Epithelial cell of esophagus (primary cell): ENCODE results near the gene NGRN.

ENCODE experiments used
- DNase-seq: peaks from one replicate; pipeline ENCODE4 v3.0.0; 2010; ENCODE audit warnings: low read depth
- H3K4me3 ChIP-seq: 2 replicates; pipeline ENCODE4 v1.5.1; 2011; ENCODE audit warnings: mild to moderate bottlenecking, low read length, control low read depth
- TF ChIP-seq, protein P1 (sequence below): IDR thresholded peaks from 2 replicates; pipeline ENCODE4 v1.5.1; 2011; ENCODE audit warnings: low read depth, mild to moderate bottlenecking, low read length, control low read depth, inconsistent platforms; ENCODE audit not compliant: insufficient read depth; ENCODE audit errors: missing control alignments

NGRN gene, protein sequence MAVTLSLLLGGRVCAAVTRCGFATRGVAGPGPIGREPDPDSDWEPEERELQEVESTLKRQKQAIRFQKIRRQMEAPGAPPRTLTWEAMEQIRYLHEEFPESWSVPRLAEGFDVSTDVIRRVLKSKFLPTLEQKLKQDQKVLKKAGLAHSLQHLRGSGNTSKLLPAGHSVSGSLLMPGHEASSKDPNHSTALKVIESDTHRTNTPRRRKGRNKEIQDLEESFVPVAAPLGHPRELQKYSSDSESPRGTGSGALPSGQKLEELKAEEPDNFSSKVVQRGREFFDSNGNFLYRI

DNA sequence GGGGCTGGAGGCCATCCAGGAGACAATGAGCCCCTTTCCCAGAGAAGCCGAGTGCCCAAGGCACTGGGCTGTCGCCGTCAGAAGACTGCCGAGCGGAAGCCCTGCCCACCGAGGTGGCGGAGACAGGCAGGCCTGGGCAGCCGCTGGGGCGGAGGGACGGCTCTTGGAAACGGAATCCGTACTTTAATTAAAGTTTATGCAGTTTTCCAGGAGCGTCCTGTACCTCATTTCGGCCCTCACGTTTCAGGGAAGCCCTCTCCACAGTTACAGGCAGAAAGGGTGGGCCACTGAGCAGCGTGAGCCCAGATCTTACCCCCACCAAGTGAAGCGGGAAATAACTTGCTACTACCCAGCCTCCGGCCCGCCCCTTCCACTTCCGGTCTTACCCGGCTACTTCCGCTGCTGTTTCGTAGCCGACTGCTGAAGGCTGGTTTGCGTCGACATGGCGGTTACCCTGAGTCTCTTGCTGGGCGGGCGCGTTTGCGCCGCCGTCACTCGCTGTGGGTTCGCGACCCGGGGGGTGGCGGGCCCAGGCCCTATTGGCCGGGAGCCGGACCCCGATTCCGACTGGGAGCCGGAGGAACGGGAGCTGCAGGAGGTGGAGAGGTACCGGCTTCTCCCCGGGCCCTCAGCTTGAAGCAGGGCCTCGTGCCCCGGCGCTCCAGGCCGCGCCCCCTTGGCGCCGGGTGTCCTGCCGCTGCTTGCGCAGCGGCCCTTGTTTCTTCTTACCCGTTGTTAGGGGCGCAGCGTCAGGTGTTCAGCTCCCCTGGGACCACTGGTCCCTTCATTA is at the start of gene NGRN:
Gene NGRN, plus strand, starts transcription at position 402 of the 790 bp plus-strand sequence. Its CDS starts 41 bp downstream, at position 443.
- peak; percentile 92 for DNase-seq
- TF ChIP-seq, protein P1, sequence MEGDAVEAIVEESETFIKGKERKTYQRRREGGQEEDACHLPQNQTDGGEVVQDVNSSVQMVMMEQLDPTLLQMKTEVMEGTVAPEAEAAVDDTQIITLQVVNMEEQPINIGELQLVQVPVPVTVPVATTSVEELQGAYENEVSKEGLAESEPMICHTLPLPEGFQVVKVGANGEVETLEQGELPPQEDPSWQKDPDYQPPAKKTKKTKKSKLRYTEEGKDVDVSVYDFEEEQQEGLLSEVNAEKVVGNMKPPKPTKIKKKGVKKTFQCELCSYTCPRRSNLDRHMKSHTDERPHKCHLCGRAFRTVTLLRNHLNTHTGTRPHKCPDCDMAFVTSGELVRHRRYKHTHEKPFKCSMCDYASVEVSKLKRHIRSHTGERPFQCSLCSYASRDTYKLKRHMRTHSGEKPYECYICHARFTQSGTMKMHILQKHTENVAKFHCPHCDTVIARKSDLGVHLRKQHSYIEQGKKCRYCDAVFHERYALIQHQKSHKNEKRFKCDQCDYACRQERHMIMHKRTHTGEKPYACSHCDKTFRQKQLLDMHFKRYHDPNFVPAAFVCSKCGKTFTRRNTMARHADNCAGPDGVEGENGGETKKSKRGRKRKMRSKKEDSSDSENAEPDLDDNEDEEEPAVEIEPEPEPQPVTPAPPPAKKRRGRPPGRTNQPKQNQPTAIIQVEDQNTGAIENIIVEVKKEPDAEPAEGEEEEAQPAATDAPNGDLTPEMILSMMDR, result no peak

DNA sequence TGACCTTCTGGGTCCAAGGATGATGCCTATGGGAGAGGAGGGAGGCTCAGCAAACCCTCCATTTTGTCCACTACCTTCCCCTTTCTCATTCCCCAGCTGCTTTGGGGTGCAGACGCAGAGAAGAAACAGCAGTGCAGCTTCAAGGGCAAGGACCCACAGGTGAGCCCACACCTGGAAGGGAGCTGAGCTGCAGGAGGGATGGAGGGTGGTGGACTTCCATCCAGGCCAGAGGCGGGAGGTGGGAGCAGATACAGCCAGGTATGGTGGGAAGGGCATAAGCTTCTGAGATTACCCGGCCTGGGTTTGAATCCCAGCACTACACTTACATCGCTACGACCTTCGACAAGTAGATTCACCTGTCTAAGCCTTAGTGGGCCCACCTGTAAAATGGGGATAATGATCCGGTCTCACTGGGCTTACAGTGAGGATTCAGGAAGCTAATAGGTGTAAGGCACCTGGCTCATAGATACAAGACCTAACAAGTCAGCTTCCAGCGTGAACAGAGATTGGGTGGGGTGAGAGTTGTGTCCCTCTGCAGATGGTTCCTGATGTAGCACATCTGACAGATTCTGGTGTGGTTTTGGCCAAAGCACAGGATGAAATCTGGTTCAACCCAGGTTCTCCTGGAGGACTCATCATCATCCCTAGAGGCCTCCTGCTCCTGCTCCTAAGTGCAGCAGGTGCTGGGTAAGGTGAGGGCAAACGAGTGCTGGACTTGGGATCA is 47.6 kb upstream of the NGRN start:
- no peak for DNase-seq
- no peak overlapping the region for H3K4me3 ChIP-seq
- TF ChIP-seq, protein P1, result no peak

More for the DNA sequence above, at the start of gene NGRN:
- peak within 1 kb of the TSS; percentile 90 for H3K4me3 ChIP-seq

DNA sequence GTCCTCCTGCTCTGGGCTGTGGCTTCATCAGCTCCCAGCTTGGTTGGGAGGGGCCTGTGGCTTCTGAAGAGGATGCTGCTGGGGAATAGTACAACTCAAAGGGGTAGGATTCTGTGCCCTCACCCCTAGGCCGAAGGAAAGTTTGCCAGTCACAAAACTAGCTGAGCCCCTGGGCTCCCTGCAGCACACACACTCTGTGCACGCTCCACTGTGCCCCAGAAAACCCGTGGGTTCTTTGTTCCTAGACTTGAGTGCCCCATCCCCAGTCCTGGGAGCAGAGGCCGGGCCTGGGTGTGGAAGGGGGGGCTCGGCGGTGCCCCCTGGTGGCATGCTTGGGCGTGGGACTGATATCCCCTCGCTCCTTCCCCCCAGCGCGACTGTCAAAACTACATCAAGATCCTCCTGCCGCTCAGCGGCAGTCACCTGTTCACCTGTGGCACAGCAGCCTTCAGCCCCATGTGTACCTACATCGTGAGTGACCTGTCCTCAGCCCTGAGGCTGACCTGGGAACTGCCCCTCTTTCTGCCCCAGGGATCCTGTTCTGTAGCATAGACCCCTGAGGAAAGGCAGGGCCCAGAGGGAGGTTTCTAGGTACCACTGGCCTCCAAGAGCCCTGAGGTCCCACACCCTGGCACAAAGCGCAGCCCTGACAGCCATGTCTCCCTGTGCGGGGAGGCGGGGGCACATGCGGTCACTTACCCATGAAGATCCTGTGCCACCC is 45.9 kb upstream of the NGRN start:
- no peak overlapping the region for H3K4me3 ChIP-seq
- DNase-seq, result no peak
- TF ChIP-seq, protein P1, result peak; percentile 48

DNA sequence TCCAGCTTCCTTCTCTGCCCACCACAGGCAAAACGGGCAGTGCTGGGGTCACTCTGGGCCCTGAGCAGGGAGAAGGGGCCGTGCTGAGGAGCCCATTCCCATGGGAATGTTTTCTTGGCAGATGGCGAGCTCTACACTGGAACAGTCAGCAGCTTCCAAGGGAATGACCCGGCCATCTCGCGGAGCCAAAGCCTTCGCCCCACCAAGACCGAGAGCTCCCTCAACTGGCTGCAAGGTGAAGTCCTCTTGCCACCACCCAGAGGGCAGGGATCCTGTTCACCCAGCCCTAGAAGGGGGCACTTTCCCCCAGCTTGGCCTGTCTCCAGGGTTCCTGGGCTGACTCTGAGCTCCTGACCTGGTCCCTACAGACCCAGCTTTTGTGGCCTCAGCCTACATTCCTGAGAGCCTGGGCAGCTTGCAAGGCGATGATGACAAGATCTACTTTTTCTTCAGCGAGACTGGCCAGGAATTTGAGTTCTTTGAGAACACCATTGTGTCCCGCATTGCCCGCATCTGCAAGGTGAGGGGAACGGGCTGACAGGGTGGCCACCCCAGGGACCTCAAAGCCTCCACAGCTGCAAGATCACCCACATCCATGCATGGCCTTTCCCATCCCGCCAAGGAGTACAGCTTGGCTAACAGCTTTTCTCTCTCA is 44.1 kb upstream of the NGRN start:
- TF ChIP-seq, protein P1, result peak; percentile 64
- peak; percentile 62 for DNase-seq

DNA sequence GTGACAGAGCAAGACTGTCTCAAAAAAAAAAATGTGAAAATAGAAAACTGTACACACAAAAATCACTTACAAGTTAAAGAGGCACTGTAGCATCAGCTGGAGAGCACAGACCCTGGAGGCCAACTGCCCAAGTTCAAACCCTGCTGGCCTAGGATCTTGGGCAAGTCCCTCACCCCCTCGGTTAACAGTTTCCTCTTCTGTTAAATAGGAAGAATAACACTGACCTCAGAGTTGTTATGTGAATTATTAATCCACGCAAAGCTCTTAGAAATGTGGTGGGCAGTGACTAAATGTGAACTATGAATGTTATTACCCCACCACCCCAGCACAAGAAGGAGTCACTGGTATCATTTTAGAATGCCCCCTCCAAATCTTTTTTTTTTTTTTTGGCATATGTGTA is 42.9 kb upstream of the NGRN start:
- H3K4me3 ChIP-seq, result no peak overlapping the region
- DNase-seq, result no peak
- TF ChIP-seq, protein P1, result no peak

More for the DNA sequence above, 44.1 kb upstream of the NGRN start:
- H3K4me3 ChIP-seq, result no peak overlapping the region
